Choroid plexus epithelial cell (primary cell): Measurements from ENCODE around the gene HOXD3.

Source experiments
- DNase-seq: peaks from one replicate; pipeline ENCODE4 v3.0.0-alpha.2; 2010; ENCODE audit warnings: low read depth
- H3K4me3 ChIP-seq: 2 replicates; pipeline ENCODE4 v1.5.1; 2011; ENCODE audit warnings: low read depth, mild to moderate bottlenecking, control low read depth, low read length, moderate library complexity
- CTCF ChIP-seq: conservative IDR thresholded peaks from 2 replicates; pipeline ENCODE4 v1.5.1; 2011; ENCODE audit warnings: low read depth, mild to moderate bottlenecking, control low read depth, inconsistent platforms, low read length, moderate library complexity

HOXD3 gene

GRCh38 chr2:176117162-176117822, 39.8 kb upstream of the HOXD3 start:
- H3K4me3 ChIP-seq, result no peak overlapping the region
- no peak for TF ChIP-seq CTCF
- no peak for DNase-seq

GRCh38 chr2:176117823-176118371, 39.2 kb upstream of the HOXD3 start:
- H3K4me3 ChIP-seq, result no peak overlapping the region
- no peak for TF ChIP-seq CTCF
- DNase-seq, result no peak

- TF ChIP-seq CTCF, result peak; percentile 24
- H3K4me3 ChIP-seq, result no peak overlapping the region
- no peak for DNase-seq
Measured at GRCh38 chr2:176118601-176119339, 38.3 kb upstream of the HOXD3 start.

GRCh38 chr2:176120364-176121189, 36.5 kb upstream of the HOXD3 start:
- DNase-seq, result no peak
- TF ChIP-seq CTCF, result no peak

GRCh38 chr2:176121190-176122051, 35.7 kb upstream of the HOXD3 start:
- DNase-seq, result no peak
- H3K4me3 ChIP-seq, result no peak overlapping the region
- no peak for TF ChIP-seq CTCF

More at GRCh38 chr2:176120364-176121189, 36.5 kb upstream of the HOXD3 start:
- H3K4me3 ChIP-seq, result no peak overlapping the region

GRCh38 chr2:176122052-176122682, 34.9 kb upstream of the HOXD3 start:
- H3K4me3 ChIP-seq, result no peak overlapping the region
- no peak for DNase-seq
- no peak for TF ChIP-seq CTCF
